ENCODE results near the gene NOS3. TPM values are rescaled to one million over a fixed set of nuclear protein-coding genes. Genes with fewer than 3 reads are reported as not detected.
A peak's percentile ranks its signal among the peaks of the same experiment; 100 is the strongest.

The NOS3 gene
- total and polyA plus RNA-seq, 2 donors (not counting 3 experiments of a cell fraction or from before 2014, with no cell fraction given), result 82.8 to 95.1 TPM

GRCh38 chr7:151028948-151029501 is 38.2 kb downstream of the NOS3 start:
- ChIA-PET CTCF (interaction anchor here (0.9 to 2.1 kb wide), 13 partner anchors 9 to 205 kb away, joined by 3 to 24 read pairs (median 6); no protein-coding TSS in a partner anchor), POLR2A (interaction anchor here (1.0 kb wide), 1 partner anchor 9 kb away, joined by 5 read pairs; no protein-coding TSS in a partner anchor)
- intact Hi-C loops (cut with micrococcal nuclease), result loop anchor here (1.0 kb wide), 7 partner anchors 10 to 143 kb away; partner anchors contain the start of gene FASTK
- TF ChIP-seq MAX (IDR thresholded peaks at IDR 0.05; ENCODE audit: insufficient read depth, insufficient read length) (no peak), CTCF (IDR thresholded peaks at IDR 0.05; ENCODE audit: extremely low read depth in 1 of 2, insufficient read depth in 1 of 2, low read depth in 1 of 2, low read length in 2 of 2) (no peak), EZH2 (IDR thresholded peaks at IDR 0.05; ENCODE audit: borderline replicate concordance, low read depth, low read length, severe bottlenecking) (no peak), POLR2AphosphoS5 (IDR thresholded peaks at IDR 0.05; ENCODE audit: insufficient read depth, low read depth, low read length) (no peak), MYC (IDR thresholded peaks at IDR 0.05; ENCODE audit: low read depth, low read length) (no peak), POLR2A (IDR thresholded peaks at IDR 0.05; ENCODE audit: low read depth, low read length) (no peak), GATA2 (IDR thresholded peaks at IDR 0.05; ENCODE audit: insufficient read depth, insufficient read length, low read depth, low read length) (no peak), FOS (IDR thresholded peaks at IDR 0.05; ENCODE audit: borderline replicate concordance, insufficient read depth, low read length) (no peak), JUN (IDR thresholded peaks at IDR 0.05; ENCODE audit: borderline replicate concordance, insufficient read depth, insufficient read length, low read depth) (no peak)
- H3K9me3 ChIP-seq (replicated peaks; ENCODE audit: control insufficient read depth, insufficient read depth, low read length), result no peaks in the 10 kb centered on the region
- H3K4me3 ChIP-seq (replicated peaks in 1 of 3; ENCODE audit: insufficient read depth in 1 of 3, low read depth in 1 of 3, low read length in 3 of 3), result peak overlapping the region; percentile 66 to 88 (median 83)
- FAIRE-seq (peak; percentile 4), DNase-seq (ENCODE audit: low read depth, low spot score) (no peak)
- H3K4me1 ChIP-seq (ENCODE audit: control insufficient read depth, extremely low read depth, insufficient read depth, low read length), result peaks cover 13% of the 10 kb centered on the region
- dilution Hi-C loops (cut with MboI; ENCODE audit: extremely low pct_ligation_motif_present, low sequenced_read_pairs), result no loop called here
- H3K36me3 ChIP-seq (ENCODE audit: control insufficient read depth in 2 of 2, extremely low read depth in 1 of 2, insufficient read depth in 2 of 2, low read length in 2 of 2), result peaks cover 0 to 3% of the 10 kb centered on the region in 2 experiments
- peak overlapping the region; percentile 10 for H3K4me2 ChIP-seq (ENCODE audit: insufficient read depth, low read length)
- no peaks in the 10 kb centered on the region for H3K27me3 ChIP-seq (ENCODE audit: control insufficient read depth in 2 of 2, insufficient read depth in 2 of 2, low read length in 2 of 2)
- BruUV-seq (replicated peaks), result no TSS peak
- H2AFZ ChIP-seq (ENCODE audit: low read depth, low read length), result peak overlapping the region; percentile 92
- no peaks in the 10 kb centered on the region for H3K9me1 ChIP-seq (replicated peaks; ENCODE audit: control insufficient read depth, extremely low read depth, insufficient read depth, low read length)
- H3K9ac ChIP-seq (replicated peaks; ENCODE audit: extremely low read depth, insufficient read depth, low read length), result peak overlapping the region; percentile 67
- no peaks in the 10 kb centered on the region for H4K20me1 ChIP-seq (replicated peaks; ENCODE audit: control insufficient read depth, extremely low read depth, insufficient read depth, low read length)
- no peaks in the 10 kb centered on the region for H3K79me2 ChIP-seq (ENCODE audit: control insufficient read depth, insufficient read depth, low read length)
- H3K27ac ChIP-seq (ENCODE audit: insufficient read depth, low read depth, low read length), result peak overlapping the region; percentile 57
